ENCODE results near the gene PRLHR.

GRCh38 chr10:118595064-118595420 is 406 bp downstream of the PRLHR start:
- TF ChIP-seq GATA2 (IDR thresholded peaks at IDR 0.05; ENCODE audit: low read depth, low read length) (no peak), GATA3 (IDR thresholded peaks at IDR 0.05; ENCODE audit: low read depth, low read length) (no peak)
